Measurements from ENCODE around the gene EIF3A.

GRCh38 chr10:119073584-119073983 lies 7.0 kb downstream of the EIF3A start:
- no peak for TF ChIP-seq CTCF (IDR thresholded peaks at IDR 0.05; ENCODE audit: insufficient read depth, low read depth, low read length)
- TF ChIP-seq EZH2 (IDR thresholded peaks at IDR 0.05; ENCODE audit: insufficient read depth, low read length): no peak

Data from astrocyte (in vitro differentiated cells and primary cell).